ENCODE measurements around the gene ITGB2.

DNA sequence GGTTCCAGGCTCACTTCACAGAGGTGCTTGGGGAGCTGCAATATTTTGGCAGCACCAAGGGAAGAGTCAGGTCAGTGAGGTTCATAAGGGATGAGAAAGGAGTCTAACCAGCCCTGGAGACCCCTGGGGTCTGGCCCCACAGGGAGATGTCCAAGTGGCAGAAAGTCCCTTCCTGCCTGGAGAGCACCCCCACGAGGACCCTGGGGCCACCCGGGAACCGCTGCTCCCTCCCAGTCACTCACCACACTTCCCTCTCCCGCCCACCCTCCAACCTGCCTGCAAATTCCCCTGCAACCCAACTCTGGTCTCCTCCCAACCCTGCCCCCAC, 6.5 kb upstream of the ITGB2 start:
- TF ChIP-seq, protein P1, sequence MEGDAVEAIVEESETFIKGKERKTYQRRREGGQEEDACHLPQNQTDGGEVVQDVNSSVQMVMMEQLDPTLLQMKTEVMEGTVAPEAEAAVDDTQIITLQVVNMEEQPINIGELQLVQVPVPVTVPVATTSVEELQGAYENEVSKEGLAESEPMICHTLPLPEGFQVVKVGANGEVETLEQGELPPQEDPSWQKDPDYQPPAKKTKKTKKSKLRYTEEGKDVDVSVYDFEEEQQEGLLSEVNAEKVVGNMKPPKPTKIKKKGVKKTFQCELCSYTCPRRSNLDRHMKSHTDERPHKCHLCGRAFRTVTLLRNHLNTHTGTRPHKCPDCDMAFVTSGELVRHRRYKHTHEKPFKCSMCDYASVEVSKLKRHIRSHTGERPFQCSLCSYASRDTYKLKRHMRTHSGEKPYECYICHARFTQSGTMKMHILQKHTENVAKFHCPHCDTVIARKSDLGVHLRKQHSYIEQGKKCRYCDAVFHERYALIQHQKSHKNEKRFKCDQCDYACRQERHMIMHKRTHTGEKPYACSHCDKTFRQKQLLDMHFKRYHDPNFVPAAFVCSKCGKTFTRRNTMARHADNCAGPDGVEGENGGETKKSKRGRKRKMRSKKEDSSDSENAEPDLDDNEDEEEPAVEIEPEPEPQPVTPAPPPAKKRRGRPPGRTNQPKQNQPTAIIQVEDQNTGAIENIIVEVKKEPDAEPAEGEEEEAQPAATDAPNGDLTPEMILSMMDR (IDR thresholded peaks at IDR 0.05): no peak
- TF ChIP-seq POLR2A (IDR thresholded peaks at IDR 0.05): no peak

Measured in heart left ventricle (tissue), 13 donors.